ENCODE measurements around the gene BZW2.

DNA sequence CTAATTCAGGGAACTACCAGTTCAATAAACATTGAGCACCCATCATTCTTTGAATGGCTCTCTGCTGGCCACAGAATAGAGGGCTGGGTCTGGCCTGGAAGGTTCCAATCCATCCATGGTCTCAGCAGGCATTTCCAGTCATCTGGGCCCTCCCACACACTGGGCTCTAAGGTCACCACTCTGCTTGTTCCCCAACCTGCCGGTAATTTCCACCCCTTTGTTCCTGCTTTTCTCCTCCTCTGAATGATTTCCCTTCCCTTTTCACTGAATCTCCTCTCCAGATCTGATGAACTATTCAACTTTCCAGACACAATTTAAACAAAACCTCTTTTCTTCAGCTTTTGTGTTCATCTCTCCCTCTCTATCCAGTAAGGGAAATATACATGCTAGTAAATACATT is 2.6 kb downstream of the BZW2 start:
- no peak for TF ChIP-seq EZH2 (IDR thresholded peaks at IDR 0.05; ENCODE audit: low read length)
- TF ChIP-seq, protein P1, sequence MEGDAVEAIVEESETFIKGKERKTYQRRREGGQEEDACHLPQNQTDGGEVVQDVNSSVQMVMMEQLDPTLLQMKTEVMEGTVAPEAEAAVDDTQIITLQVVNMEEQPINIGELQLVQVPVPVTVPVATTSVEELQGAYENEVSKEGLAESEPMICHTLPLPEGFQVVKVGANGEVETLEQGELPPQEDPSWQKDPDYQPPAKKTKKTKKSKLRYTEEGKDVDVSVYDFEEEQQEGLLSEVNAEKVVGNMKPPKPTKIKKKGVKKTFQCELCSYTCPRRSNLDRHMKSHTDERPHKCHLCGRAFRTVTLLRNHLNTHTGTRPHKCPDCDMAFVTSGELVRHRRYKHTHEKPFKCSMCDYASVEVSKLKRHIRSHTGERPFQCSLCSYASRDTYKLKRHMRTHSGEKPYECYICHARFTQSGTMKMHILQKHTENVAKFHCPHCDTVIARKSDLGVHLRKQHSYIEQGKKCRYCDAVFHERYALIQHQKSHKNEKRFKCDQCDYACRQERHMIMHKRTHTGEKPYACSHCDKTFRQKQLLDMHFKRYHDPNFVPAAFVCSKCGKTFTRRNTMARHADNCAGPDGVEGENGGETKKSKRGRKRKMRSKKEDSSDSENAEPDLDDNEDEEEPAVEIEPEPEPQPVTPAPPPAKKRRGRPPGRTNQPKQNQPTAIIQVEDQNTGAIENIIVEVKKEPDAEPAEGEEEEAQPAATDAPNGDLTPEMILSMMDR (optimal IDR thresholded peaks at IDR 0.05 in 1 of 3, IDR thresholded peaks at IDR 0.05 in 1 of 3, conservative IDR thresholded peaks at IDR 0.05 in 1 of 3; ENCODE audit: extremely low read depth in 1 of 3, insufficient read depth in 2 of 3, low read length in 3 of 3) = no peak
